ENCODE measurements around the gene HSFX2.
"Not testable (repeated sequence)": the region's sequence is repeated elsewhere in the genome, so short reads cannot be mapped to it uniquely, and the experiment has no call there.

Gene HSFX2

GRCh38 chrX:149595214-149595613 lies at the start of gene HSFX2:
Gene HSFX2 (minus strand): TSS chrX:149595314. CDS start chrX:149594700, 614 bp downstream.
- DNase-seq (ENCODE audit: low spot score): not testable (repeated sequence)

GRCh38 chrX:149643496-149643895 lies 48.4 kb upstream of the HSFX2 start:
- DNase-seq (ENCODE audit: low spot score): no peak

- no peak for DNase-seq (ENCODE audit: low spot score)
Measured at GRCh38 chrX:149641835-149642234, 46.7 kb upstream of the HSFX2 start.

GRCh38 chrX:149641432-149641831 lies 46.3 kb upstream of the HSFX2 start:
- no peak for DNase-seq (ENCODE audit: low spot score)

GRCh38 chrX:149639568-149639967 lies 44.5 kb upstream of the HSFX2 start:
- no peak for DNase-seq (ENCODE audit: low spot score)

GRCh38 chrX:149638860-149639259 lies 43.7 kb upstream of the HSFX2 start:
- no peak for DNase-seq (ENCODE audit: low spot score)

- no peak for DNase-seq (ENCODE audit: low spot score)
Measured at GRCh38 chrX:149633511-149633910, 38.4 kb upstream of the HSFX2 start.

GRCh38 chrX:149631234-149632165 lies 36.4 kb upstream of the HSFX2 start, which contains the start of gene TMEM185A:
Gene TMEM185A (minus strand): TSS chrX:149631792. CDS start chrX:149631580, 212 bp downstream.
- peak; percentile 48 for DNase-seq (ENCODE audit: low spot score)

GRCh38 chrX:149630681-149631233 lies 35.6 kb upstream of the HSFX2 start:
- peak; percentile 58 for DNase-seq (ENCODE audit: low spot score)

GRCh38 chrX:149629730-149630387 lies 34.7 kb upstream of the HSFX2 start:
- DNase-seq (ENCODE audit: low spot score): no peak

GRCh38 chrX:149628768-149629167 lies 33.7 kb upstream of the HSFX2 start:
- DNase-seq (ENCODE audit: low spot score): no peak

GRCh38 chrX:149628280-149628679 lies 33.2 kb upstream of the HSFX2 start:
- DNase-seq (ENCODE audit: low spot score): no peak

- DNase-seq (ENCODE audit: low spot score): not testable (repeated sequence)
Measured at GRCh38 chrX:149626829-149627228, 31.7 kb upstream of the HSFX2 start.

- DNase-seq (ENCODE audit: low spot score): not testable (repeated sequence)
Measured at GRCh38 chrX:149619662-149620061, 24.5 kb upstream of the HSFX2 start.

GRCh38 chrX:149618871-149619270 lies 23.8 kb upstream of the HSFX2 start:
- no peak for DNase-seq (ENCODE audit: low spot score)

GRCh38 chrX:149611623-149612175 lies 16.6 kb upstream of the HSFX2 start:
- DNase-seq (ENCODE audit: low spot score): no peak

GRCh38 chrX:149610511-149610910 lies 15.4 kb upstream of the HSFX2 start:
- DNase-seq (ENCODE audit: low spot score): no peak

GRCh38 chrX:149607699-149608098 lies 12.6 kb upstream of the HSFX2 start:
- no peak for DNase-seq (ENCODE audit: low spot score)

GRCh38 chrX:149605248-149605885 lies 10.3 kb upstream of the HSFX2 start:
- DNase-seq (ENCODE audit: low spot score): not testable (repeated sequence)

GRCh38 chrX:149598603-149599002 lies 3.5 kb upstream of the HSFX2 start:
- not testable (repeated sequence) for DNase-seq (ENCODE audit: low spot score)

GRCh38 chrX:149595943-149596342 lies 829 bp upstream of the HSFX2 start:
- not testable (repeated sequence) for DNase-seq (ENCODE audit: low spot score)

GRCh38 chrX:149590993-149591392 lies 4.1 kb downstream of the HSFX2 start:
- not testable (repeated sequence) for DNase-seq (ENCODE audit: low spot score)
